K562 (cell line): ENCODE data around the gene SPRY4. TPM values are rescaled to one million over a fixed set of nuclear protein-coding genes. Genes with fewer than 3 reads are reported as not detected.

Source experiments
- ATAC-seq: fragments of 200-7000 bp; cut with Tn5 transposase; 3 replicates; pipeline ENCODE4 v1.9.1; 2020; ENCODE audit warnings: moderate library complexity
- BruUV-seq: library from RNA; stranded (reverse); fragments of 400-500 nt; replicated peaks from 2 replicates; lab custom pipeline; 2021; lab: Mats Ljungman, UMichigan
- CTCF ChIA-PET: fragments of 300-600 bp; formaldehyde crosslinking; extraction: SDS; loops from one replicate; lab custom pipeline; 2021; ENCODE audit warnings: low intra/inter-chr PET ratio; lab: Yijun Ruan, JAX
- POLR2A ChIA-PET: fragments of 300-600, 350-650 bp; sonication (Branson Sonifier 250); formaldehyde crosslinking; extraction: SDS; loops from one replicate; lab custom pipeline; 2021; ENCODE audit warnings: antibody characterized with exemption, inconsistent platforms; lab: Yijun Ruan, JAX
- DNase-seq, 4 experiments: peaks; one replicate each; pipeline versions ENCODE4 v3.0.0 to v3.0.0-alpha.2; 2011 to 2018; ENCODE audit warnings: low spot score in 3 of 4, mixed read lengths in 3 of 4; ENCODE audit errors: extremely low read depth in 1 of 4
- FAIRE-seq: peaks from 2 replicates; lab custom pipeline; 2011; peaks lifted over from hg19 to GRCh38; lab: Jason Lieb, UNC
- H2AFZ ChIP-seq: 2 replicates; pipeline ENCODE4 v1.6.0; 2011; ENCODE audit warnings: low read depth, low read length, control low read depth, inconsistent platforms
- H3K27ac ChIP-seq: fragments of 200-600 bp; 3 replicates; pipeline ENCODE4 v1.8.0; 2011; ENCODE audit warnings: low read depth, mild to moderate bottlenecking, control low read depth, inconsistent platforms, low read length, moderate library complexity, mixed read lengths; ENCODE audit errors: extremely low read depth
- H3K27me3 ChIP-seq, 2 experiments: fragments of 300-600 bp in 1 of 2; 2 replicates in 1 of 2; 3 replicates in 1 of 2; pipeline versions ENCODE4 v1.6.0 to v1.8.0; 2011; ENCODE audit warnings: inconsistent platforms in 2 of 2, low read length in 2 of 2, mild to moderate bottlenecking in 1 of 2, mixed read lengths in 1 of 2, moderate library complexity in 1 of 2; ENCODE audit not compliant: control insufficient read depth in 2 of 2, insufficient read depth in 2 of 2
- H3K36me3 ChIP-seq: fragments of 300-600 bp; 3 replicates; pipeline ENCODE4 v1.8.0; 2011; ENCODE audit warnings: mild to moderate bottlenecking, low read length, inconsistent platforms; ENCODE audit not compliant: control insufficient read depth, insufficient read depth
- H3K4me1 ChIP-seq, 2 experiments: fragments of 200-600 bp in 1 of 2; replicated peaks in 1 of 2; 2 replicates in 1 of 2; 3 replicates in 1 of 2; pipeline versions ENCODE4 v1.5.1 to v1.8.0; 2011; ENCODE audit warnings: inconsistent platforms in 2 of 2, low read length in 2 of 2, mild to moderate bottlenecking in 1 of 2, mixed read lengths in 1 of 2, moderate library complexity in 1 of 2; ENCODE audit not compliant: control insufficient read depth in 2 of 2, insufficient read depth in 2 of 2
- H3K4me2 ChIP-seq: 2 replicates; pipeline ENCODE4 v1.6.1; 2011; ENCODE audit warnings: low read length, control low read depth, inconsistent platforms, mixed read lengths; ENCODE audit not compliant: insufficient read depth
- H3K4me3 ChIP-seq: fragments of 200-600 bp; sonication (generic), shearing (Covaris generic); 2 replicates; pipeline ENCODE4 v1.5.1; 2016; ENCODE audit warnings: control low read depth, inconsistent platforms
- H3K79me2 ChIP-seq: fragments of 200-600 bp; 3 replicates; pipeline ENCODE4 v1.8.0; 2011; ENCODE audit warnings: low read length, inconsistent platforms; ENCODE audit not compliant: control insufficient read depth, insufficient read depth
- H3K9ac ChIP-seq, 2 experiments: 2 replicates each; pipeline versions ENCODE4 v1.6.0 to v1.6.1; 2011; ENCODE audit warnings: low read depth in 2 of 2, low read length in 2 of 2, control low read depth in 1 of 2, inconsistent platforms in 1 of 2, mild to moderate bottlenecking in 1 of 2, mixed read lengths in 1 of 2; ENCODE audit not compliant: insufficient read depth in 1 of 2
- H3K9me1 ChIP-seq: one replicate; pipeline ENCODE4 v1.6.0; 2011; ENCODE audit warnings: inconsistent platforms, mild to moderate bottlenecking, low read length, moderate library complexity; ENCODE audit not compliant: control insufficient read depth, insufficient read depth
- H3K9me3 ChIP-seq: replicated peaks from 2 replicates; pipeline ENCODE4 v1.5.1; 2011; ENCODE audit warnings: low read depth, low read length, inconsistent platforms; ENCODE audit not compliant: control insufficient read depth, insufficient read depth
- H4K20me1 ChIP-seq: replicated peaks from 2 replicates; pipeline ENCODE4 v1.6.1; 2011; ENCODE audit warnings: low read length, inconsistent platforms, mixed read lengths; ENCODE audit not compliant: control insufficient read depth, insufficient read depth
- CBX3 ChIP-seq, 2 experiments: IDR thresholded peaks; 1 replicate in 1 of 2; 2 replicates in 1 of 2; pipeline ENCODE4 v1.6.1; 2012; ENCODE audit warnings: inconsistent platforms in 2 of 2, low read length in 2 of 2, borderline replicate concordance in 1 of 2, control low read depth in 1 of 2
- HOXB6 ChIP-seq: fragments of 250-450 bp; sonication (Bioruptor Pico); IDR thresholded peaks from 2 replicates; pipeline ENCODE4 v1.5.1; 2022; ENCODE audit warnings: mild to moderate bottlenecking, borderline replicate concordance
- MCM5 ChIP-seq: fragments of 450-650 bp; IDR thresholded peaks from 2 replicates; pipeline ENCODE4 v1.6.1; 2016; ENCODE audit warnings: low read depth
- NR2C1 ChIP-seq, 2 experiments: fragments of 450-650 bp; IDR thresholded peaks; 2 replicates each; pipeline ENCODE4 v1.6.1; 2017; ENCODE audit warnings: mild to moderate bottlenecking in 2 of 2, antibody characterized with exemption in 1 of 2, inconsistent platforms in 1 of 2, missing compliant biosample characterization in 1 of 2, missing genetic modification characterization in 1 of 2
- POLR2G ChIP-seq: fragments of 200-400 bp; formaldehyde crosslinking; IDR thresholded peaks from 2 replicates; pipeline ENCODE4 v1.6.1; 2017; ENCODE audit warnings: low read depth, mild to moderate bottlenecking, antibody characterized with exemption, low read length, moderate library complexity
- RAD21 ChIP-seq, 2 experiments: fragments of 250-450 bp in 1 of 2; fragments of 450-650 bp in 1 of 2; sonication (Bioruptor Pico) in 1 of 2; formaldehyde crosslinking in 1 of 2; IDR thresholded peaks in 1 of 2; conservative IDR thresholded peaks in 1 of 2; 2 replicates each; pipeline versions ENCODE4 v1.4.0 to v1.8.0; 2020 to 2022; ENCODE audit warnings: mild to moderate bottlenecking in 2 of 2, moderate library complexity in 1 of 2
- WGBS: fragments of 100-300 bp; shearing (Covaris generic); methylation state at CpG from one replicate; pipeline ENCODE4 v1.1.6; 2016; ENCODE audit warnings: low coverage, mixed read lengths; ENCODE audit not compliant: insufficient coverage; ENCODE audit errors: missing lambda C conversion rate; 5-methylcytosine and 5-hydroxymethylcytosine counted together
- in situ Hi-C: fragments of 300-500 bp; cut with MboI; formaldehyde crosslinking; loops from 4 replicates; pipeline ENCODE4 v1.15.0; 2018; ENCODE audit warnings: inconsistent platforms, mixed read lengths
- intact Hi-C: fragments of 100-400 bp; cut with micrococcal nuclease; formaldehyde crosslinking; loops from 2 replicates; pipeline ENCODE4 v1.14.2; 2022
- polyA plus RNA-seq, 8 experiments: library from polyadenylated mRNA; depleted of rRNA in 4 of 8; stranded (reverse) in 5 of 8; unstranded in 3 of 8; fragments of >200 nt; fragmentation: Nextera tagmentation in 2 of 8; fragmentation: Illumina TruSeq in 1 of 8; extraction: Ambion mirVana in 2 of 8; extraction: Trizol in 1 of 8; gene quantifications; 2 replicates each; pipeline versions ENCODE4 v1.2.1 to v1.2.3, GENCODE V29; 2011 to 2014; ENCODE audit warnings: inconsistent platforms in 1 of 8, missing spikeins in 1 of 8
- total RNA-seq, 7 experiments: library from RNA; depleted of rRNA in 6 of 7; stranded (reverse); fragments of >200 nt in 6 of 7; fragmentation: Illumina TruSeq in 2 of 7; extraction: Trizol in 2 of 7; gene quantifications; 2 replicates each; pipeline versions ENCODE4 v1.2.1 to v1.2.3, GENCODE V29; 2011 to 2021; ENCODE audit warnings: low replicate concordance in 1 of 7
- TF ChIP-seq, protein P1 (sequence below): sonication (generic); formaldehyde crosslinking; IDR thresholded peaks from 2 replicates; pipeline ENCODE4 v1.5.0; 2020; ENCODE audit warnings: missing genetic modification reagents
- TF ChIP-seq, protein P2 (sequence below): sonication (generic); formaldehyde crosslinking; IDR thresholded peaks from 2 replicates; pipeline ENCODE4 v1.8.0; 2022; ENCODE audit warnings: mild to moderate bottlenecking, missing genetic modification reagents
- TF ChIP-seq, protein P3 (sequence below): fragments of 250-450 bp; sonication (Bioruptor Pico); IDR thresholded peaks from 2 replicates; pipeline ENCODE4 v1.8.0; 2021; ENCODE audit warnings: mild to moderate bottlenecking, moderate library complexity

SPRY4 gene
- total and polyA plus RNA-seq, 9 of the 15 experiments (the other 6 are each of a cell fraction or from before 2014, with no cell fraction given), result 2.6 to 24.2 (median 9.5) TPM

DNA sequence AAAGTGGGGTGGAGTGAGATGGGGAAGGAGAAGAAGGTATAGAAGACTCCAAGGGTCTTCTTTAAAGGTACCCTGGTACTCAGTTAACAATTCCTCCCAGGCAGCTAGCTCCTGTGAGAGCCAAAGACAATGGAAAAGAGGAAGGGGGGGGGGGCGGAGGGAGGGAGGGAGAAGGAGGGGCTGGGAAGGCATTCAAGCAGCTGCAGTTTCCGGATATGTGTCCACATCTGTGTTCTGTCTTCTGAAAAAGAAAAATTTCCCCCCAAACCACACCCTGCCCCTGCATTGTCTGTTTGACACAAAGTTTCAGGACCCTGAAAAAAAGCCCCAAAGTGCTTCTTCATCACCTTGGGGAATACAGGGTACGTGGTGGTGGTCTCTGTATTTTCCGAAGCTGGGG, 11.1 kb downstream of the SPRY4 start:
- ATAC-seq (no peak), DNase-seq (no peak), FAIRE-seq (no peak)
- POLR2A ChIA-PET, result interaction anchor here (0.6 to 4.9 kb wide), 2 partner anchors 10 to 17 kb away, joined by 4 to 38 read pairs; no protein-coding TSS in a partner anchor
- no TSS peak for BruUV-seq
- TF ChIP-seq NR2C1 (IDR thresholded peaks at IDR 0.05) (no peak), NR2C1 (tag; IDR thresholded peaks at IDR 0.05) (no peak), MCM5 (no peak), RAD21 (CRISPR knock-in tag; conservative IDR thresholded peaks at IDR 0.05 in 1 of 2, IDR thresholded peaks at IDR 0.05 in 1 of 2) (no peak), POLR2G (no peak), CBX3 (IDR thresholded peaks at IDR 0.05; ENCODE audit: borderline replicate concordance in 1 of 2, low read length in 2 of 2) (no peak), HOXB6 (no peak)
- TF ChIP-seq, protein P1, sequence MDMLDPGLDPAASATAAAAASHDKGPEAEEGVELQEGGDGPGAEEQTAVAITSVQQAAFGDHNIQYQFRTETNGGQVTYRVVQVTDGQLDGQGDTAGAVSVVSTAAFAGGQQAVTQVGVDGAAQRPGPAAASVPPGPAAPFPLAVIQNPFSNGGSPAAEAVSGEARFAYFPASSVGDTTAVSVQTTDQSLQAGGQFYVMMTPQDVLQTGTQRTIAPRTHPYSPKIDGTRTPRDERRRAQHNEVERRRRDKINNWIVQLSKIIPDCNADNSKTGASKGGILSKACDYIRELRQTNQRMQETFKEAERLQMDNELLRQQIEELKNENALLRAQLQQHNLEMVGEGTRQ (CRISPR knock-in tag), result no peak
- TF ChIP-seq, protein P2, sequence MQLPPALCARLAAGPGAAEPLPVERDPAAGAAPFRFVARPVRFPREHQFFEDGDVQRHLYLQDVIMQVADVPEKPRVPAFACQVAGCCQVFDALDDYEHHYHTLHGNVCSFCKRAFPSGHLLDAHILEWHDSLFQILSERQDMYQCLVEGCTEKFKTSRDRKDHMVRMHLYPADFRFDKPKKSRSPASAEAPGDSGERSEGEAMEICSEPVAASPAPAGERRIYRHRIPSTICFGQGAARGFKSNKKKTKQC (CRISPR knock-in tag), result no peak
- TF ChIP-seq, protein P3, sequence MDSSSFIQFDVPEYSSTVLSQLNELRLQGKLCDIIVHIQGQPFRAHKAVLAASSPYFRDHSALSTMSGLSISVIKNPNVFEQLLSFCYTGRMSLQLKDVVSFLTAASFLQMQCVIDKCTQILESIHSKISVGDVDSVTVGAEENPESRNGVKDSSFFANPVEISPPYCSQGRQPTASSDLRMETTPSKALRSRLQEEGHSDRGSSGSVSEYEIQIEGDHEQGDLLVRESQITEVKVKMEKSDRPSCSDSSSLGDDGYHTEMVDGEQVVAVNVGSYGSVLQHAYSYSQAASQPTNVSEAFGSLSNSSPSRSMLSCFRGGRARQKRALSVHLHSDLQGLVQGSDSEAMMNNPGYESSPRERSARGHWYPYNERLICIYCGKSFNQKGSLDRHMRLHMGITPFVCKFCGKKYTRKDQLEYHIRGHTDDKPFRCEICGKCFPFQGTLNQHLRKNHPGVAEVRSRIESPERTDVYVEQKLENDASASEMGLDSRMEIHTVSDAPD (CRISPR knock-in tag), result no peak
- Histone ChIP-seq H3K79me2 (peaks cover 56% of the 10 kb centered on the region), H3K9ac (no peak overlapping the region), H3K27ac (no peak overlapping the region), H3K36me3 (peaks cover 79% of the 10 kb centered on the region; the same call in 2 of the 3 replicates), H3K4me1 (peaks cover 0 to 6% of the 10 kb centered on the region in 2 experiments; a peak in 1 of 5 replicates), H2AFZ (no peak overlapping the region), H3K9me3 (no peaks in the 10 kb centered on the region), H4K20me1 (peaks cover 20% of the 10 kb centered on the region; the same call in 1 of the 2 replicates), H3K27me3 (no peaks in the 10 kb centered on the region), H3K4me3 (no peak overlapping the region), H3K9me1 (no peaks in the 10 kb centered on the region), H3K4me2 (no peak overlapping the region)
- in situ Hi-C loops (no loop called here), intact Hi-C loops (no loop called here)
- CTCF ChIA-PET, result no interaction called here
- WGBS, result 88% methylated on average over 2 of the region's 4 CpGs
